ENCODE measurements around the gene ARHGEF16. TPM values are rescaled to one million over a fixed set of nuclear protein-coding genes. Genes with fewer than 3 reads are reported as not detected.

The ARHGEF16 gene
- total RNA-seq, 1 donor from 2014 or later: 4.1 TPM

DNA sequence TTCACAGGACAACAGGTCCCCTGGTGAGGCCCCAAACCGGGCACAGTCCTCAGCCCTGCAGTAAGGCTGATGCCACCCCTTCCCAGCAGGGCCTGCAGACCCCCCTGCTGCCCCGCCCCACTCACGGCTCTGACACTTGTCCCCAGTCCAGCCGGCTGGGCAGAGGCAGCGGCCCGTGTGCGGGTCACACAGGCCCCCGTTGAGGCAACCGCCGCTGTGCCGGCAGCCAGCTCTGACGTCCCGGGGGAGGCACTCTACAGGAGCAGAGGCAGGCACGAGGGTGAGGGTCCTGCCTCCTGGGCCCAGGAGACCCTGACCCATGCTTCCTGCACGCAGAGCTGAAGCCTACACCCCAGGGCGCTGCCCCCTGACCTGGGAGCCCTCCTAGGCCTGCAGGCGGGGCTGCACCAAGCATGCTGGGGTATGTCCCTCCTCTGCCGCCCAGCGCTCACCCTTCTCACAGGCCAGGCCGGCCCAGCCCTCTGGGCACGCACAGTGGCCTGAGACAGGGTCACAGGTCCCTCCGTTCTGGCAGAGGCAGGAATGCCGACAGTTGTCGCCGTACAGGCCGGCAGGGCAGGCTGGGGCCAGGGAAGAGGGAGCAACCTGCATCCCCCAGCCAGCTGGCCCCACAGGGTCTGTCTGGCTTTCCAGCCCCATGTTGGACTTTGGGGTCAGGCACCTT, 43.9 kb downstream of the ARHGEF16 start:
- no peak for FAIRE-seq
- no peaks in the 10 kb centered on the region for H3K9me3 Mint-ChIP-seq (ENCODE audit: unreplicated experiment)
- no peak overlapping the region for H3K4me3 Mint-ChIP-seq (ENCODE audit: unreplicated experiment)
- no peaks in the 10 kb centered on the region for H3K27me3 Mint-ChIP-seq (ENCODE audit: low read depth, unreplicated experiment)
- Histone ChIP-seq H3K4me3 (ENCODE audit: insufficient read depth, low read depth, low read length) (no peak overlapping the region), H3K27ac (ENCODE audit: low read depth, low read length) (no peak overlapping the region), H3K79me2 (ENCODE audit: insufficient read depth, low read length) (no peaks in the 10 kb centered on the region), H3K9me3 (ENCODE audit: insufficient read depth, low read depth, low read length) (no peaks in the 10 kb centered on the region), H3K9ac (ENCODE audit: low read length) (no peak overlapping the region), H3K27me3 (ENCODE audit: insufficient read depth, low read length) (no peaks in the 10 kb centered on the region), H2AFZ (ENCODE audit: low read depth, low read length) (no peak overlapping the region), H3K4me1 (ENCODE audit: insufficient read depth, low read length) (peaks cover 15% of the 10 kb centered on the region), H3K36me3 (ENCODE audit: insufficient read depth, low read length) (no peaks in the 10 kb centered on the region), H3K4me2 (ENCODE audit: low read length) (no peak overlapping the region), H4K20me1 (ENCODE audit: insufficient read depth, low read length) (no peaks in the 10 kb centered on the region)
- no peak overlapping the region for H3K27ac Mint-ChIP-seq (ENCODE audit: unreplicated experiment)
- TF ChIP-seq, protein P1, sequence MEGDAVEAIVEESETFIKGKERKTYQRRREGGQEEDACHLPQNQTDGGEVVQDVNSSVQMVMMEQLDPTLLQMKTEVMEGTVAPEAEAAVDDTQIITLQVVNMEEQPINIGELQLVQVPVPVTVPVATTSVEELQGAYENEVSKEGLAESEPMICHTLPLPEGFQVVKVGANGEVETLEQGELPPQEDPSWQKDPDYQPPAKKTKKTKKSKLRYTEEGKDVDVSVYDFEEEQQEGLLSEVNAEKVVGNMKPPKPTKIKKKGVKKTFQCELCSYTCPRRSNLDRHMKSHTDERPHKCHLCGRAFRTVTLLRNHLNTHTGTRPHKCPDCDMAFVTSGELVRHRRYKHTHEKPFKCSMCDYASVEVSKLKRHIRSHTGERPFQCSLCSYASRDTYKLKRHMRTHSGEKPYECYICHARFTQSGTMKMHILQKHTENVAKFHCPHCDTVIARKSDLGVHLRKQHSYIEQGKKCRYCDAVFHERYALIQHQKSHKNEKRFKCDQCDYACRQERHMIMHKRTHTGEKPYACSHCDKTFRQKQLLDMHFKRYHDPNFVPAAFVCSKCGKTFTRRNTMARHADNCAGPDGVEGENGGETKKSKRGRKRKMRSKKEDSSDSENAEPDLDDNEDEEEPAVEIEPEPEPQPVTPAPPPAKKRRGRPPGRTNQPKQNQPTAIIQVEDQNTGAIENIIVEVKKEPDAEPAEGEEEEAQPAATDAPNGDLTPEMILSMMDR (IDR thresholded peaks at IDR 0.05; ENCODE audit: insufficient read depth, low read depth, low read length): no peak
- no peak for TF ChIP-seq EZH2 (IDR thresholded peaks at IDR 0.05; ENCODE audit: insufficient read depth, low read length)
- H3K4me1 Mint-ChIP-seq (ENCODE audit: low read depth, unreplicated experiment): no peaks in the 10 kb centered on the region
- H3K36me3 Mint-ChIP-seq (ENCODE audit: low read depth, unreplicated experiment): no peaks in the 10 kb centered on the region
- DNase-seq (ENCODE audit: low read depth): no peak

DNA sequence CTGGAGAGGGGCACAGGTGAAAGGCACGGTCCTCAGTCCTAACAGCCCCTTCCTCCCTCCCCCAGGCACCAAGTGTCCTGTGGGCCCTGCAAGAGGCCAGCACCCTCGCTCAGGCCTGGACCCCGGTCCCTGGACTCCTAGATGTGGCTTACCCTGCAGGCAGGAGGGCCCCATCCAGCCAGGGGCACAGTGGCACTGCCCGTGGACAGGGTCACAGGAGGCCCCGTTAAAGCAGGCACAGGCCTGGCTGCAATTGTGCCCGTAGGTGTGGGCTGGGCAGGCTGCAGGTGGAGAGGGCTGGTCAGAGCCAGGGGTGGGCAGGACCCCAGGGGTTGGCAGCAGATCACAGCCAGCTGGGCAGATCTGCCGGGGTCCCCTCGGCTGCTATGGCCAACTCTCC, 44.5 kb downstream of the ARHGEF16 start:
- peaks cover 21% of the 10 kb centered on the region for H3K4me1 ChIP-seq (ENCODE audit: insufficient read depth, low read length)
- no peaks in the 10 kb centered on the region for H3K27me3 Mint-ChIP-seq (ENCODE audit: low read depth, unreplicated experiment)
- no peak for TF ChIP-seq EZH2 (IDR thresholded peaks at IDR 0.05; ENCODE audit: insufficient read depth, low read length)
- no peak overlapping the region for H2AFZ ChIP-seq (ENCODE audit: low read depth, low read length)
- H3K4me3 ChIP-seq (ENCODE audit: insufficient read depth, low read depth, low read length): no peak overlapping the region
- H3K36me3 Mint-ChIP-seq (ENCODE audit: low read depth, unreplicated experiment): no peaks in the 10 kb centered on the region
- no peak for DNase-seq (ENCODE audit: low read depth)
- no peaks in the 10 kb centered on the region for H3K36me3 ChIP-seq (ENCODE audit: insufficient read depth, low read length)
- no peaks in the 10 kb centered on the region for H3K4me1 Mint-ChIP-seq (ENCODE audit: low read depth, unreplicated experiment)
- no peaks in the 10 kb centered on the region for H3K9me3 ChIP-seq (ENCODE audit: insufficient read depth, low read depth, low read length)
- H3K27ac Mint-ChIP-seq (ENCODE audit: unreplicated experiment): no peak overlapping the region
- no peaks in the 10 kb centered on the region for H4K20me1 ChIP-seq (ENCODE audit: insufficient read depth, low read length)
- FAIRE-seq: no peak
- no peak overlapping the region for H3K27ac ChIP-seq (ENCODE audit: low read depth, low read length)
- no peaks in the 10 kb centered on the region for H3K79me2 ChIP-seq (ENCODE audit: insufficient read depth, low read length)
- no peaks in the 10 kb centered on the region for H3K27me3 ChIP-seq (ENCODE audit: insufficient read depth, low read length)
- H3K4me2 ChIP-seq (ENCODE audit: low read length): no peak overlapping the region
- H3K9me3 Mint-ChIP-seq (ENCODE audit: unreplicated experiment): no peaks in the 10 kb centered on the region
- no peak overlapping the region for H3K4me3 Mint-ChIP-seq (ENCODE audit: unreplicated experiment)
- no peak overlapping the region for H3K9ac ChIP-seq (ENCODE audit: low read length)

DNA sequence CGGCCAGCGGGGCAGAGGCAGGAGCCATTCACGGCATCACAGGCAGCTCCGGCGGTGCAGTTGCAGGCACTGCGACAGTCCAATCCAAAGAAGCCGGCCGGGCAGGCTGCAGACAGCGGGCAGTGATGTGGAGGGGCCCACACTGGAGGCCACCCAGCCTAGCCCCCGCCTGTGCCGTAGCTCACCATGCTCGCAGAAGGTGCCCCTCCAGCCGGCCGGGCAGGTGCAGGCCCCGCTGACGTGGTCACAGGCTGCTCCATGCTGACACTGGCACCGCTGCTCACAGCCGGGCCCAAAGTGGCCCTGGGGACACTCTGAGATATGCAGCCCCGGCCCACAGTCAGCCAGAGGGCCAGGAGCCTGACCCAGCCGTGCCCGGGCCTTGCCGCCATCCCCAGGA, 45.1 kb downstream of the ARHGEF16 start:
- H3K27ac ChIP-seq (ENCODE audit: low read depth, low read length): no peak overlapping the region
- no peaks in the 10 kb centered on the region for H3K79me2 ChIP-seq (ENCODE audit: insufficient read depth, low read length)
- Mint-ChIP-seq H3K27ac (ENCODE audit: unreplicated experiment) (no peak overlapping the region), H3K36me3 (ENCODE audit: low read depth, unreplicated experiment) (no peaks in the 10 kb centered on the region), H3K4me3 (ENCODE audit: unreplicated experiment) (no peak overlapping the region), H3K9me3 (ENCODE audit: unreplicated experiment) (no peaks in the 10 kb centered on the region), H3K4me1 (ENCODE audit: low read depth, unreplicated experiment) (no peaks in the 10 kb centered on the region), H3K27me3 (ENCODE audit: low read depth, unreplicated experiment) (no peaks in the 10 kb centered on the region)
- H3K36me3 ChIP-seq (ENCODE audit: insufficient read depth, low read length): no peaks in the 10 kb centered on the region
- DNase-seq (ENCODE audit: low read depth): no peak
- H3K4me2 ChIP-seq (ENCODE audit: low read length): no peak overlapping the region
- H3K4me3 ChIP-seq (ENCODE audit: insufficient read depth, low read depth, low read length): no peak overlapping the region
- no peaks in the 10 kb centered on the region for H3K9me3 ChIP-seq (ENCODE audit: insufficient read depth, low read depth, low read length)
- no peak overlapping the region for H3K9ac ChIP-seq (ENCODE audit: low read length)
- no peak for TF ChIP-seq EZH2 (IDR thresholded peaks at IDR 0.05; ENCODE audit: insufficient read depth, low read length)
- TF ChIP-seq, protein P1 (IDR thresholded peaks at IDR 0.05; ENCODE audit: insufficient read depth, low read depth, low read length): no peak
- no peak for FAIRE-seq
- no peak overlapping the region for H2AFZ ChIP-seq (ENCODE audit: low read depth, low read length)
- H4K20me1 ChIP-seq (ENCODE audit: insufficient read depth, low read length): no peaks in the 10 kb centered on the region
- H3K27me3 ChIP-seq (ENCODE audit: insufficient read depth, low read length): no peaks in the 10 kb centered on the region
- H3K4me1 ChIP-seq (ENCODE audit: insufficient read depth, low read length): peaks cover 25% of the 10 kb centered on the region
